GM21423 (cell line): ENCODE results near the gene MTARC1.

ENCODE experiments used
- ATAC-seq: cut with Tn5 transposase; IDR thresholded peaks from one replicate; pipeline ENCODE4 v1.9.1; 2021; ENCODE audit warnings: mild to moderate bottlenecking, moderate library complexity; ENCODE audit not compliant: unreplicated experiment

MTARC1 gene

GRCh38 chr1:220803401-220804201, 16.9 kb downstream of the MTARC1 start:
- ATAC-seq: no peak

GRCh38 chr1:220804202-220804586, 17.5 kb downstream of the MTARC1 start:
- ATAC-seq: no peak

- no peak for ATAC-seq
Observed at GRCh38 chr1:220806408-220806807, 19.7 kb downstream of the MTARC1 start.

GRCh38 chr1:220807726-220808125, 21.0 kb downstream of the MTARC1 start:
- ATAC-seq: no peak

GRCh38 chr1:220808345-220809186, 21.9 kb downstream of the MTARC1 start:
- no peak for ATAC-seq

GRCh38 chr1:220809187-220809550, 22.5 kb downstream of the MTARC1 start:
- no peak for ATAC-seq

GRCh38 chr1:220809704-220810103, 23.0 kb downstream of the MTARC1 start:
- no peak for ATAC-seq

- ATAC-seq: peak; percentile 87
Observed at GRCh38 chr1:220810179-220810653, 23.5 kb downstream of the MTARC1 start.

GRCh38 chr1:220810963-220811362, 24.2 kb downstream of the MTARC1 start:
- ATAC-seq: no peak

- ATAC-seq: no peak
Observed at GRCh38 chr1:220811695-220812094, 25.0 kb downstream of the MTARC1 start.

- ATAC-seq: no peak
Observed at GRCh38 chr1:220812308-220812707, 25.6 kb downstream of the MTARC1 start.

GRCh38 chr1:220813013-220813412, 26.3 kb downstream of the MTARC1 start:
- no peak for ATAC-seq

GRCh38 chr1:220815409-220815808, 28.7 kb downstream of the MTARC1 start:
- ATAC-seq: no peak

GRCh38 chr1:220817907-220818306, 31.2 kb downstream of the MTARC1 start:
- no peak for ATAC-seq

GRCh38 chr1:220818421-220819173, 31.9 kb downstream of the MTARC1 start:
- ATAC-seq: no peak

- no peak for ATAC-seq
Observed at GRCh38 chr1:220819467-220820026, 32.8 kb downstream of the MTARC1 start.

- no peak for ATAC-seq
Observed at GRCh38 chr1:220824031-220824989, 37.6 kb downstream of the MTARC1 start.

GRCh38 chr1:220825819-220826551, 39.3 kb downstream of the MTARC1 start:
- ATAC-seq: no peak

- ATAC-seq: no peak
Observed at GRCh38 chr1:220826729-220827128, 40.0 kb downstream of the MTARC1 start.
